ENCODE results near the gene NAV3.

Gene NAV3

GRCh38 chr12:77847060-77847541 lies 16.4 kb downstream of the NAV3 start:
- no peak for DNase-seq (ENCODE audit: low read depth)

- DNase-seq (ENCODE audit: low read depth): no peak
Observed at GRCh38 chr12:77847680-77848431, 17.2 kb downstream of the NAV3 start.

- DNase-seq (ENCODE audit: low read depth): no peak
Observed at GRCh38 chr12:77850129-77850528, 19.4 kb downstream of the NAV3 start.

GRCh38 chr12:77850698-77851097 lies 20.0 kb downstream of the NAV3 start:
- DNase-seq (ENCODE audit: low read depth): no peak

- DNase-seq (ENCODE audit: low read depth): no peak
Observed at GRCh38 chr12:77855548-77855947, 24.9 kb downstream of the NAV3 start.

- no peak for DNase-seq (ENCODE audit: low read depth)
Observed at GRCh38 chr12:77861317-77861716, 30.6 kb downstream of the NAV3 start.

- DNase-seq (ENCODE audit: low read depth): no peak
Observed at GRCh38 chr12:77865178-77865577, 34.5 kb downstream of the NAV3 start.

- DNase-seq (ENCODE audit: low read depth): no peak
Observed at GRCh38 chr12:77878901-77879300, 48.2 kb downstream of the NAV3 start.

- DNase-seq (ENCODE audit: low read depth): no peak
Observed at GRCh38 chr12:77882709-77883108, 52.0 kb downstream of the NAV3 start.

- DNase-seq (ENCODE audit: low read depth): no peak
Observed at GRCh38 chr12:77888611-77889010, 57.9 kb downstream of the NAV3 start.

GRCh38 chr12:77891518-77892147 lies 60.9 kb downstream of the NAV3 start:
- DNase-seq (ENCODE audit: low read depth): no peak

GRCh38 chr12:77893918-77894317 lies 63.2 kb downstream of the NAV3 start:
- no peak for DNase-seq (ENCODE audit: low read depth)

GRCh38 chr12:77894556-77894955 lies 63.9 kb downstream of the NAV3 start:
- no peak for DNase-seq (ENCODE audit: low read depth)

- no peak for DNase-seq (ENCODE audit: low read depth)
Observed at GRCh38 chr12:77895699-77896098, 65.0 kb downstream of the NAV3 start.

GRCh38 chr12:77907936-77908335 lies 77.2 kb downstream of the NAV3 start:
- DNase-seq (ENCODE audit: low read depth): no peak

GRCh38 chr12:77914081-77914488 lies 83.4 kb downstream of the NAV3 start:
- no peak for DNase-seq (ENCODE audit: low read depth)

GRCh38 chr12:77915071-77915600 lies 84.4 kb downstream of the NAV3 start:
- no peak for DNase-seq (ENCODE audit: low read depth)

- no peak for DNase-seq (ENCODE audit: low read depth)
Observed at GRCh38 chr12:77916276-77916675, 85.6 kb downstream of the NAV3 start.

- no peak for DNase-seq (ENCODE audit: low read depth)
Observed at GRCh38 chr12:77918046-77918445, 87.4 kb downstream of the NAV3 start.

GRCh38 chr12:77919450-77919849 lies 88.8 kb downstream of the NAV3 start:
- no peak for DNase-seq (ENCODE audit: low read depth)

- no peak for DNase-seq (ENCODE audit: low read depth)
Observed at GRCh38 chr12:77923882-77924281, 93.2 kb downstream of the NAV3 start.

- DNase-seq (ENCODE audit: low read depth): no peak
Observed at GRCh38 chr12:77924703-77925102, 94.0 kb downstream of the NAV3 start.

- no peak for DNase-seq (ENCODE audit: low read depth)
Observed at GRCh38 chr12:77925536-77926108, 94.9 kb downstream of the NAV3 start.
